ENCODE data around the gene TRAF6.

DNA sequence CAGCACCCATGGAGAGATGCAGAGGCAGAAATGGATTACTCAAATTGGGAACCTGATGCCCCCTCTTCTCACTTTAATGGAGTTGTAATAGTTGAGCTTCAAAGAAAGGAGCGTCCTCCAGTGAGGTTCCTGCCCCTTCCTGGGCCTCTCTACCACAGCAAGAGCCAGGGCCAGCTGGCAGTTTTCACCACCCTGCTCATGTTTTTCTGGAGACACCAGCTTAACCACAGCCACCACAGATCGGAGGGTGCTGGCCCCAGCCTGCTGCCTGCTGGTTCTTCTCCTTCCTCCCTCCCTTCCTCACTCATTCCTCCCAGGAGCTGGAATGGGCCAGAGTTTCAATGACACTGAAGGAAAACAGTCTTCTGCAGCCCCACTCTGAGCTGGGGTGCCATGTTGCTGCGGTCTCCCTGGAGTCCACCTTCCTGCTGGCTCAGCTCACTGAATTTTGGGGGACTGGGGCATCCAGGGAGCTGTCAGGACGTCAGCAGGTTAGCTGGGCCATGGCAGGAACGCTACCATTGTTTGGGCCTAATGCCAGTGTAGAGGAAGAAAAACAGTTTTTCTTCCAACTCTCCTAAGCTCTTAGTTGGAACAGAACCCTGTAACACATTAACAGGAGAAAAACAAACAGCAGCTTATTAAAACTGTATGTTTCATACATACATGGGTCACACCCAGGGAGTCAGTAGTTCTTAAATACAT is 57.7 kb downstream of the TRAF6 start:
- no peak for TF ChIP-seq POLR2A (IDR thresholded peaks at IDR 0.05)
- TF ChIP-seq, protein P1, sequence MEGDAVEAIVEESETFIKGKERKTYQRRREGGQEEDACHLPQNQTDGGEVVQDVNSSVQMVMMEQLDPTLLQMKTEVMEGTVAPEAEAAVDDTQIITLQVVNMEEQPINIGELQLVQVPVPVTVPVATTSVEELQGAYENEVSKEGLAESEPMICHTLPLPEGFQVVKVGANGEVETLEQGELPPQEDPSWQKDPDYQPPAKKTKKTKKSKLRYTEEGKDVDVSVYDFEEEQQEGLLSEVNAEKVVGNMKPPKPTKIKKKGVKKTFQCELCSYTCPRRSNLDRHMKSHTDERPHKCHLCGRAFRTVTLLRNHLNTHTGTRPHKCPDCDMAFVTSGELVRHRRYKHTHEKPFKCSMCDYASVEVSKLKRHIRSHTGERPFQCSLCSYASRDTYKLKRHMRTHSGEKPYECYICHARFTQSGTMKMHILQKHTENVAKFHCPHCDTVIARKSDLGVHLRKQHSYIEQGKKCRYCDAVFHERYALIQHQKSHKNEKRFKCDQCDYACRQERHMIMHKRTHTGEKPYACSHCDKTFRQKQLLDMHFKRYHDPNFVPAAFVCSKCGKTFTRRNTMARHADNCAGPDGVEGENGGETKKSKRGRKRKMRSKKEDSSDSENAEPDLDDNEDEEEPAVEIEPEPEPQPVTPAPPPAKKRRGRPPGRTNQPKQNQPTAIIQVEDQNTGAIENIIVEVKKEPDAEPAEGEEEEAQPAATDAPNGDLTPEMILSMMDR (IDR thresholded peaks at IDR 0.05): no peak

All from body of pancreas (tissue), 4 donors.